Endothelial cell of umbilical vein (primary cell): ENCODE data around the gene WDR86. TPM values are rescaled to one million over a fixed set of nuclear protein-coding genes. Genes with fewer than 3 reads are reported as not detected.

ENCODE experiments used
- BruUV-seq: library from RNA; stranded (reverse); fragments of 400-500 nt; replicated peaks from 2 replicates; lab custom pipeline; 2021; lab: Mats Ljungman, UMichigan
- CTCF ChIA-PET: fragments of 300-600, 350-600 bp; sonication (Branson Sonifier 250); formaldehyde crosslinking; loops from one replicate; lab custom pipeline; 2021; ENCODE audit warnings: antibody characterized with exemption, inconsistent platforms; lab: Charles Lee
- POLR2A ChIA-PET: fragments of 300-600, 350-600 bp; sonication (Branson Sonifier 250); formaldehyde crosslinking; loops from one replicate; lab custom pipeline; 2021; ENCODE audit warnings: antibody characterized with exemption, inconsistent platforms; lab: Charles Lee
- DNase-seq: peaks from one replicate; pipeline ENCODE4 v3.0.0-alpha.2; 2011; ENCODE audit warnings: low read depth, low spot score
- FAIRE-seq: peaks from 2 replicates; lab custom pipeline; 2011; peaks lifted over from hg19 to GRCh38; lab: Jason Lieb, UNC
- H2AFZ ChIP-seq: 2 replicates; pipeline ENCODE4 v1.6.0; 2012; ENCODE audit warnings: low read depth, low read length, control low read depth, inconsistent platforms
- H3K27ac ChIP-seq: 2 replicates; pipeline ENCODE4 v1.5.1; 2011; ENCODE audit warnings: low read depth, mild to moderate bottlenecking, control low read depth, low read length, moderate library complexity; ENCODE audit not compliant: insufficient read depth
- H3K27me3 ChIP-seq, 2 experiments: 2 replicates each; pipeline versions ENCODE4 v1.6.0 to v1.6.1; 2011; ENCODE audit warnings: low read length in 2 of 2, mixed read lengths in 1 of 2; ENCODE audit not compliant: control insufficient read depth in 2 of 2, insufficient read depth in 2 of 2
- H3K36me3 ChIP-seq, 2 experiments: 2 replicates in 1 of 2; 3 replicates in 1 of 2; pipeline ENCODE4 v1.5.1; 2011; ENCODE audit warnings: low read length in 2 of 2, mild to moderate bottlenecking in 1 of 2, moderate library complexity in 1 of 2; ENCODE audit not compliant: control insufficient read depth in 2 of 2, insufficient read depth in 2 of 2; ENCODE audit errors: extremely low read depth in 1 of 2
- H3K4me1 ChIP-seq: 3 replicates; pipeline ENCODE4 v1.5.1; 2011; ENCODE audit warnings: mild to moderate bottlenecking, low read length; ENCODE audit not compliant: control insufficient read depth, insufficient read depth; ENCODE audit errors: extremely low read depth
- H3K4me2 ChIP-seq: 2 replicates; pipeline ENCODE4 v1.6.1; 2011; ENCODE audit warnings: low read length, control low read depth, mixed read lengths; ENCODE audit not compliant: insufficient read depth
- H3K4me3 ChIP-seq, 3 experiments: fragments of 200-600 bp in 1 of 3; sonication (generic), shearing (Covaris generic) in 1 of 3; replicated peaks in 1 of 3; 2 replicates each; pipeline ENCODE4 v1.5.1; 2011 to 2016; ENCODE audit warnings: control low read depth in 3 of 3, low read length in 3 of 3, mild to moderate bottlenecking in 2 of 3, inconsistent platforms in 1 of 3, low read depth in 1 of 3, moderate library complexity in 1 of 3; ENCODE audit not compliant: insufficient read depth in 1 of 3
- H3K79me2 ChIP-seq: 2 replicates; pipeline ENCODE4 v1.6.0; 2012; ENCODE audit warnings: low read length, inconsistent platforms; ENCODE audit not compliant: control insufficient read depth, insufficient read depth
- H3K9ac ChIP-seq: replicated peaks from 2 replicates; pipeline ENCODE3; 2011; ENCODE audit warnings: low read length, control low read depth; ENCODE audit not compliant: insufficient read depth; ENCODE audit errors: extremely low read depth
- H3K9me1 ChIP-seq: replicated peaks from 3 replicates; pipeline ENCODE4 v1.6.0; 2011; ENCODE audit warnings: mild to moderate bottlenecking, low read length; ENCODE audit not compliant: control insufficient read depth, insufficient read depth; ENCODE audit errors: extremely low read depth
- H3K9me3 ChIP-seq: replicated peaks from 2 replicates; pipeline ENCODE4 v1.5.1; 2012; ENCODE audit warnings: low read length, inconsistent platforms; ENCODE audit not compliant: control insufficient read depth, insufficient read depth
- H4K20me1 ChIP-seq: replicated peaks from 2 replicates; pipeline ENCODE3; 2011; ENCODE audit warnings: mild to moderate bottlenecking, low read length; ENCODE audit not compliant: control insufficient read depth, insufficient read depth; ENCODE audit errors: extremely low read depth
- EZH2 ChIP-seq: IDR thresholded peaks from 2 replicates; pipeline ENCODE4 v1.6.1; 2012; ENCODE audit warnings: borderline replicate concordance, low read depth, mild to moderate bottlenecking, moderate library complexity, low read length, inconsistent platforms; ENCODE audit not compliant: severe bottlenecking
- FOS ChIP-seq: IDR thresholded peaks from 2 replicates; pipeline ENCODE4 v1.6.1; 2011; ENCODE audit warnings: mild to moderate bottlenecking, low read length, moderate library complexity, borderline replicate concordance; ENCODE audit not compliant: insufficient read depth
- GATA2 ChIP-seq: IDR thresholded peaks from 2 replicates; pipeline ENCODE4 v1.7.0; 2011; ENCODE audit warnings: low read depth, mild to moderate bottlenecking, moderate library complexity, mixed read lengths, low read length; ENCODE audit not compliant: insufficient read length, insufficient read depth
- JUN ChIP-seq: IDR thresholded peaks from 2 replicates; pipeline ENCODE4 v1.6.1; 2011; ENCODE audit warnings: borderline replicate concordance, low read depth; ENCODE audit not compliant: insufficient read length, insufficient read depth
- MYC ChIP-seq: IDR thresholded peaks from one replicate; pipeline ENCODE4 v1.6.1; 2011; ENCODE audit warnings: mild to moderate bottlenecking, low read depth, low read length
- POLR2A ChIP-seq: IDR thresholded peaks from 2 replicates; pipeline ENCODE4 v1.6.1; 2012; ENCODE audit warnings: low read depth, mild to moderate bottlenecking, control low read depth, low read length
- POLR2AphosphoS5 ChIP-seq: IDR thresholded peaks from 2 replicates; pipeline ENCODE4 v1.6.1; 2012; ENCODE audit warnings: low read depth, mild to moderate bottlenecking, control low read depth, low read length, moderate library complexity; ENCODE audit not compliant: insufficient read depth
- dilution Hi-C: fragments of 300-500 bp; cut with MboI; formaldehyde crosslinking; loops from one replicate; pipeline ENCODE4 v1.15.0; 2019; ENCODE audit warnings: low sequenced_read_pairs; ENCODE audit not compliant: extremely low pct_ligation_motif_present
- intact Hi-C: fragments of 100-400 bp; cut with micrococcal nuclease; formaldehyde crosslinking; loops from one replicate; pipeline ENCODE4 v1.10.0; 2022
- polyA plus RNA-seq, 4 experiments: library from polyadenylated mRNA; depleted of rRNA in 3 of 4; stranded (reverse) in 3 of 4; unstranded in 1 of 4; fragments of >200 nt; gene quantifications; 2 replicates each; pipeline versions ENCODE4 v1.2.1 to v1.2.3, GENCODE V29; 2011 to 2012; ENCODE audit warnings: missing spikeins in 1 of 4
- total RNA-seq: library from RNA; stranded (reverse); gene quantifications from 2 replicates; pipeline ENCODE4 v1.2.3, GENCODE V29; 2021
- TF ChIP-seq, protein P1 (sequence below), 2 donors: IDR thresholded peaks; 1 replicate in 1 of 2; 2 replicates in 1 of 2; pipeline ENCODE4 v1.5.1; 2011; ENCODE audit warnings: low read length in 2 of 2, mild to moderate bottlenecking in 2 of 2, moderate library complexity in 2 of 2, control low read depth in 1 of 2, inconsistent platforms in 1 of 2, low read depth in 1 of 2; ENCODE audit not compliant: insufficient read depth in 1 of 2; ENCODE audit errors: extremely low read depth in 1 of 2
- TF ChIP-seq, protein P2 (sequence below): IDR thresholded peaks from 2 replicates; pipeline ENCODE4 v1.6.1; 2011; ENCODE audit not compliant: insufficient read depth, insufficient read length

Gene WDR86
- total and polyA plus RNA-seq, 2 donors (not counting 3 experiments of a cell fraction or from before 2014, with no cell fraction given), result not detected

DNA sequence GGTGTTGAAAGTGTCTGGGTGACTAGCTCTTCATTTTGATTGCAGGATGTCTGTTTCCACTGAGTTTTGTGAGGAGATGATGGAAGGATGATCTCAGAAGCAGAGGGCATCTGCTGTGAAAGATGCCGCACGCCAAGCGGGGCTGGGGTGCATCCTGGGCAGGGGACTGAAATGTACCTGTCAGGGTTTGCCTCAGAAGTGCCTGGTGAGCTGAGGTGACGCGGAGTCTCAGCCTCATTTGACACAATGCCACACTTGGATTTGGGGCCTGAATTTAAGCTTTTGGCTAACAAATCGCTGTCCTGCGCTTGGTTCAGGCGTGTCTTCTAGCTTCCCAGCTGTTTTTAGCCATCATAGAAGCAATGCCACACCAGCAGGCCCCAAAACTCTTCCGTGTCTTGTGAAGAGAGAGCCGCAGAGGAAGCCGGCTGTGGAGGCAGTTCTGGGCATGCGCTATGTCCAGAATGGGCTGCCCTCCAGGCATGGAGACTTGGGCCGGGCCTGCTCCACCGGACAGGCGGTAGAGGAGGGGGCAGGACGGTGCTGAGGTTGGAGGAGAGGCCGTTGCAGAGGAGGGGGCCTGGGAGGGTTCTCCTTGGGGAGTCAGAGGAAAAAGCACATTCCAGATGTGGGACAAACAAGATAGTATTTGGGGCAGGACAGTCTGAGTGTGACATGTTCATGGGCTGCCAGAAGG, 31.2 kb downstream of the WDR86 start:
- dilution Hi-C loops, result no loop called here

More for the DNA sequence above, 31.2 kb downstream of the WDR86 start:
- H3K9me3 ChIP-seq, result no peaks in the 10 kb centered on the region
- peaks cover 13 to 23% of the 10 kb centered on the region in 2 experiments for H3K27me3 ChIP-seq
- TF ChIP-seq FOS (no peak), POLR2A (no peak), MYC (no peak), POLR2AphosphoS5 (no peak), EZH2 (no peak), GATA2 (no peak), JUN (no peak)
- TF ChIP-seq, protein P1, sequence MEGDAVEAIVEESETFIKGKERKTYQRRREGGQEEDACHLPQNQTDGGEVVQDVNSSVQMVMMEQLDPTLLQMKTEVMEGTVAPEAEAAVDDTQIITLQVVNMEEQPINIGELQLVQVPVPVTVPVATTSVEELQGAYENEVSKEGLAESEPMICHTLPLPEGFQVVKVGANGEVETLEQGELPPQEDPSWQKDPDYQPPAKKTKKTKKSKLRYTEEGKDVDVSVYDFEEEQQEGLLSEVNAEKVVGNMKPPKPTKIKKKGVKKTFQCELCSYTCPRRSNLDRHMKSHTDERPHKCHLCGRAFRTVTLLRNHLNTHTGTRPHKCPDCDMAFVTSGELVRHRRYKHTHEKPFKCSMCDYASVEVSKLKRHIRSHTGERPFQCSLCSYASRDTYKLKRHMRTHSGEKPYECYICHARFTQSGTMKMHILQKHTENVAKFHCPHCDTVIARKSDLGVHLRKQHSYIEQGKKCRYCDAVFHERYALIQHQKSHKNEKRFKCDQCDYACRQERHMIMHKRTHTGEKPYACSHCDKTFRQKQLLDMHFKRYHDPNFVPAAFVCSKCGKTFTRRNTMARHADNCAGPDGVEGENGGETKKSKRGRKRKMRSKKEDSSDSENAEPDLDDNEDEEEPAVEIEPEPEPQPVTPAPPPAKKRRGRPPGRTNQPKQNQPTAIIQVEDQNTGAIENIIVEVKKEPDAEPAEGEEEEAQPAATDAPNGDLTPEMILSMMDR (IDR thresholded peaks at IDR 0.05; ENCODE audit: extremely low read depth in 1 of 2, insufficient read depth in 1 of 2, low read depth in 1 of 2, low read length in 2 of 2), result no peak
- TF ChIP-seq, protein P2, sequence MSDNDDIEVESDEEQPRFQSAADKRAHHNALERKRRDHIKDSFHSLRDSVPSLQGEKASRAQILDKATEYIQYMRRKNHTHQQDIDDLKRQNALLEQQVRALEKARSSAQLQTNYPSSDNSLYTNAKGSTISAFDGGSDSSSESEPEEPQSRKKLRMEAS, result no peak
- H3K27ac ChIP-seq, result no peak overlapping the region
- no peak for FAIRE-seq
- no peak overlapping the region for H3K4me2 ChIP-seq
- no peak for DNase-seq
- no TSS peak for BruUV-seq
- H3K79me2 ChIP-seq, result no peaks in the 10 kb centered on the region
- POLR2A ChIA-PET, result no interaction called here
- H3K4me3 ChIP-seq, result no peak overlapping the region
- no peaks in the 10 kb centered on the region for H3K9me1 ChIP-seq
- CTCF ChIA-PET, result interaction anchor here (0.6 to 1.4 kb wide), 3 partner anchors 14 to 70 kb away, joined by 3 read pairs; no protein-coding TSS in a partner anchor
- no peaks in the 10 kb centered on the region for H3K4me1 ChIP-seq
- intact Hi-C loops, result no loop called here
- H2AFZ ChIP-seq, result no peak overlapping the region
- H3K9ac ChIP-seq, result no peak overlapping the region
- H3K36me3 ChIP-seq, result peaks cover 0 to 21% of the 10 kb centered on the region in 2 experiments
- H4K20me1 ChIP-seq, result no peaks in the 10 kb centered on the region
